Activated T-cell treated with anti-CD3 and anti-CD28 coated beads for 24 hours (primary cell): Measurements from ENCODE around the gene RNU7-1.
"Not testable (repeated sequence)": the region's sequence is repeated elsewhere in the genome, so short reads cannot be mapped to it uniquely, and the experiment has no call there.

Source experiments
- DNase-seq: peaks from one replicate; pipeline ENCODE4 v3.0.0-alpha.2; 2020; ENCODE audit warnings: low read depth

The RNU7-1 gene

GRCh38 chr12:6943722-6944380, at the start of gene RNU7-1, which contains the start of gene C12orf57:
TSS of gene RNU7-1 (plus strand) at chr12:6943816.
TSS of gene C12orf57 (plus strand) at chr12:6944022. CDS start at chr12:6944122, 100 bp downstream.
- peak; percentile 81 for DNase-seq

GRCh38 chr12:6894321-6894720, 49.3 kb upstream of the RNU7-1 start:
- DNase-seq, result no peak

GRCh38 chr12:6896846-6897435, 46.7 kb upstream of the RNU7-1 start:
- DNase-seq, result no peak

GRCh38 chr12:6899427-6899826, 44.2 kb upstream of the RNU7-1 start:
- DNase-seq, result no peak

- DNase-seq, result no peak
Measured at GRCh38 chr12:6899837-6900519, 43.6 kb upstream of the RNU7-1 start.

- no peak for DNase-seq
Measured at GRCh38 chr12:6902448-6902847, 41.2 kb upstream of the RNU7-1 start.

GRCh38 chr12:6903722-6904121, 39.9 kb upstream of the RNU7-1 start:
- DNase-seq, result no peak

- DNase-seq, result peak; percentile 95
Measured at GRCh38 chr12:6904280-6905276, 39.0 kb upstream of the RNU7-1 start, which contains the start of gene LRRC23. TSS of gene LRRC23 (plus strand) at chr12:6904822. CDS start at chr12:6905634, 812 bp downstream.

- DNase-seq, result no peak
Measured at GRCh38 chr12:6905414-6906040, 38.1 kb upstream of the RNU7-1 start.

- DNase-seq, result not testable (repeated sequence)
Measured at GRCh38 chr12:6908141-6908540, 35.5 kb upstream of the RNU7-1 start.

- DNase-seq, result no peak
Measured at GRCh38 chr12:6909421-6910145, 34.0 kb upstream of the RNU7-1 start.

GRCh38 chr12:6912164-6912935, 31.3 kb upstream of the RNU7-1 start:
- DNase-seq, result no peak

- DNase-seq, result peak; percentile 78
Measured at GRCh38 chr12:6914246-6914946, 29.2 kb upstream of the RNU7-1 start, which contains the start of gene ENO2. TSS of gene ENO2 (plus strand) at chr12:6914580. CDS start at chr12:6915833, 1,253 bp downstream.

- DNase-seq, result no peak
Measured at GRCh38 chr12:6914947-6915788, 28.4 kb upstream of the RNU7-1 start.

GRCh38 chr12:6915789-6916285, 27.8 kb upstream of the RNU7-1 start:
- DNase-seq, result no peak

GRCh38 chr12:6916426-6917200, 27.0 kb upstream of the RNU7-1 start:
- no peak for DNase-seq
